Activated T-cell treated with anti-CD3 and anti-CD28 coated beads for 24 hours (primary cell): Measurements from ENCODE around the gene KRT72.

ENCODE experiments used
- DNase-seq: peaks from one replicate; pipeline ENCODE4 v3.0.0-alpha.2; 2020; ENCODE audit warnings: low read depth

Gene KRT72

DNA sequence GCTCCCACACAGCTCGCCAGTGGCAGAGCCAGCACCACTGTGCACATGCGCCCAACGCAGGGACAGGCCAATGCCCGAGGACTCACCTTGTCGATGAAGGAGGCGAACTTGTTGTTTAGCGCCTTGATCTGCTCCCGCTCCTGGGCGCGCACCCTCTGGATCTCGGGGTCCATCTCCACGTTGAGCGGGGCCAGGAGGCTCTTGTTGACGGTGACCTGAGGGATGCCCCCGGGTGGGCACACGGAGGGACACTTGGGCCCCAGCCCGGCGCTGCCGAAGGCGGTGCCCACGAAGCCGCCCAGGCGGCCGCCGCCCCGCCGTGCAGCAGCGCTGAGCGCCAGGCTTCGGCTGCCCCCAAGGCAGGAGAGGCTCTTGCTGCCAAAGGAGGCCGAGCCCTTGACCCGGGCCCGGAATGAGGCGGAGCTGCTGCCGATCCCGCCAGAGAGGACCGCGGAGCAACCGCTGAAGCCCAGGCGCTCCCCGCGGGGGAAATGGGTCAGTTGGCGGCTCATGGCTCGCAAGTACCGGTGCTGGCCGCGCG lies at the start of gene KRT72:
Gene KRT72 (minus strand): TSS at position 523 of the 541 bp plus-strand sequence. CDS start 11 bp downstream, at position 512.
- no peak for DNase-seq

DNA sequence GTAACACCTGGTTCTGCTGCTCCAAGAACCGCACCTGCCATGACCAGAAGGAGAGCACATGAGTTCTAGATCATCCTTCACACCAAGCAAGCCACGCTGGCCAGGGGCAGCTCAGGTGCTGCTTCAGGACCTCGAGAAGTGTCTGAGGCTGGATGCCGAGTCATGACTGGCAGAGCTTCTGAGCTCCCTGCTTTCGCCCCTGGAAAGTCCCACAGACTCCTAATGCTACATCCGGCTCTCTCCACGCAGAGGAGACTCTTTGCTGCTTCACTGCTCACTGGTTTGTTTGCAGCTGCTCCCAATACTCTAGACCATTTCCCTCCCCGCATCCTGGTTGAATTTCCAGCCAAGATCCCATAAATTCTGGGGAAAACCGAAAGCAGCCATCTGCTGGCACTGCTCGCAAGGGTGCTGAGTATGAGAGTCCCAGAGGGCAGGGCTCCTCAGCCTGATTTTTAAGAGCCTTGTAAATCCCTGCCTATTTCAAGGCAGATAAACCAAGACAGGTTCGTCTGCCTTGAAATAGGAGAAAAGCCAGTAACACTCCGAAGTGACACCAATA lies 49.3 kb upstream of the KRT72 start:
- no peak for DNase-seq

DNA sequence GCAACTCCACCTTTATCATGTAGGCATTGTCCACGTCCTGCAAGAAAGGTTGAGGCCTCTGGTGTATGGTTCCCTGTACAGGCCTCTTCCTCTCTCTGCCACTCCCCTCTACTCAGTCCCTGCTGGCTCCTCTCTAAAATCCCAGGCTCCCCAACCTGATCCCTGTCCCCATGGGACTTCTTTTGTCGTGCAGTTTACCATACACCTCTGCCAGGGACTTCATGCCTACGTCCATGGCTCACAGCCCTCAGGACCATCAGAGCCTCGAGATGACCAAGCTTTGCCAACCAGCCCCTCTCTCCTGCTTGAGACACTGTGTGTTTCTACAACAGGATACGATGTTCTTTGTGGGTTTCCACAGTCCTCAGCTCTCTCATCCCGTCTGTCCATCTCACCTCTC lies 47.8 kb upstream of the KRT72 start:
- no peak for DNase-seq

DNA sequence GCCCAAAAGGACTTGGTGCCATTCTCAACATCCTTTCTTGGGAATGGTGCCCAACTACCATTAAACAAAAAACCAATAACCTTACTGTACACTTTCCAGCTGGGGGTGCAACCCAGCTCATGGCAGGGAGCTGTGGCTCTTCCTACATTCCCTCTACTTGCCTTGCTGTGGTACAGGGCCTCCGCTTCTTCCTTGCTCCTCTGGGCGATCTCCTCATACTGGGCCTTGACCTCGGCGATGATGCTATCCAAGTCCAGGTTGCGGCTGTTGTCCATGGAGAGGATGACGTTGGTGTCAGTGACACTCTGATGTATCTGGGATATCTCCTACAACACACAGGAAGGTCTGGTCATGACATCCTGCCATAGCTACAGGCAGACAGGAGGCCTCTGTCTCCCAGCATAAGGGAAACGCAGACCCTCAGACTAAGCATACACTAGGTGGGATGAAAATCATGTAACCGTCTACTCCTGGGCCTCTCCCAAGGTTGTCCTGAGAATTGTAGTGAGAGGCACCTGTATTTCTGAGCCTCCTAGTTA lies 46.8 kb upstream of the KRT72 start:
- DNase-seq: no peak

DNA sequence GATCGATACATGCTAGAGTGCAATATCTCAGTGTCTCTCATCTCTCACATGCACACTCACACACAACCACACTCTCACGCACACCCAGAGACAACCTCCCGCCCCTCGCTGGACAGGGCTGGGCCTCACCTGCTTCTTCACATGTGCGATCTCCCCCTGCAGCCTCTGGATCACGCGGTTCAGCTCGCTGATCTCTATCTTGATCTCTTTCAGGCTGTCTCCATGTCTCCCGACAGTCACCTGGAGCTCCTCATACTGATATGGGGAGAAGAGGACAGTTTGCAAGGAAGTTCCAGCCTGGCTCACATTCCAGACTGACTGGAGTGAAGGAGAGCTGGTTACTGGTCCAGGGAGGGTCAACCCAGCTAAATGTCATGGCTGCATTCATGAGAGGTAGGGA lies 46.3 kb upstream of the KRT72 start:
- DNase-seq: no peak

DNA sequence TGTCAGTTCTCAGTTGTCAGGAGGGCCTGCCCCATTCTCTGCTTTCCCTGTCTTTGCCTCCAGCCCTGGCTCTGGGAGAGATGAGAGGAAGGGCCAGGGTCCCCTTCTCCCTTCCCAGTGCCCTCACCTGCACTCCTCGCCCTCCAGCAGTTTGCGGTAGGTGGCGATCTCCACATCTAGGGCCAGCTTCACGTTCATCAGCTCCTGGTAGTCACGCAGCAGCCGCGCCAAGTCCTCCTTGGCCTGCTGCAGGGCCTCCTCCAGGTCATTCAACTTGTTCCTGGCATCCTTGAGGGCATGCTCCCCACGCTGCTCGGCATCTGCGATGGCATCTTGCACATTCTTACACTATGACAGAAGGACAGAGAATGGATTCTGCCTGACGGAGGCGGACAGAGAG lies 45.4 kb upstream of the KRT72 start:
- no peak for DNase-seq

DNA sequence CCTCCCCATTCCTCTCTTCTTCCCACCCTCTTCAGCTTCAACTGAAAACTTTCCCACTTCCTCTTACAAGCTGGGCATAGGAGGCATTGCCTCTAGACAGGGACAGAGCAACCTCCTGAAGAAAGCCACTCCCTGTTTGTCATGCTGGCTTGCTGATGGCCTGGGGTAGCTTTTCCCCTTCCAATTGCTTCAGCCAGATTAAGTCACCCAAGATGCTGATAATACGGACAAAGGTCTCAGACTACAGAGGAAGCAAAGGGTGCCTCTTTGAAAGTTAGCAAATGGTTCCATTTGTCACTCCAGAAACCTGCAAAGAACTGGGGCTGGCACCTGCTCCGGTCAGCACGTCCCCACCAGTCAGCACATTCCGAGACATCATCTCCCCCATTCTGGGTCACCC lies 44.7 kb upstream of the KRT72 start:
- no peak for DNase-seq

DNA sequence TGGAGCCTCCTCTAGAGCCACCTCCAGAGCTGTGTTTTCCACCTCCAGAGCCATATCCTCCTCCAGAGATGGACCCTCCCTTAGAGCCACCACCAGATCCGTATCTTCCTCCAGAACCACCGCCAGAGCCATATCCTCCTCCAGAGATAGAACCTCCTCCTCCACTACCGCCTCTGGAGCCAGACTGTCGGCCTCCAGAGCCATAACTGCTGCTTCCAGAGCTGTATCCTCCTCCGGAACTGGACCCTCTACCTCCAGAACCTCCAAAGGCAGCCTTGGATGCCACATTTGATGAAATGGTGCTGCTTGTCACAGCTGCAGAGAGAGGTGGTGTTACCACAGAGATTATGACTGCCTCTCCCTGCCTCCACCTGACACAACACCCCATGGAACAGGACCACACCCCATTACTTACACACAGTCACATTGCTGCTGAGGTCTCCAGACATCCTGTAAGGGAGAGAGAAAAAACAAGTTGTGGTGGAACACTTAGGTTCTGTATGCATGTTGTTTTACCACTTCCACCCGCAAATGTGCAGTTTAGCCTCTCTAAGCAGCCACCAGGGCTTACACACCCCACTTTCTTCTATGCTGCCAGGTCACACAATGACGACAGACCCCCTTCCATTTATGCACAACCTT lies 44.0 kb upstream of the KRT72 start:
- peak; percentile 11 for DNase-seq

DNA sequence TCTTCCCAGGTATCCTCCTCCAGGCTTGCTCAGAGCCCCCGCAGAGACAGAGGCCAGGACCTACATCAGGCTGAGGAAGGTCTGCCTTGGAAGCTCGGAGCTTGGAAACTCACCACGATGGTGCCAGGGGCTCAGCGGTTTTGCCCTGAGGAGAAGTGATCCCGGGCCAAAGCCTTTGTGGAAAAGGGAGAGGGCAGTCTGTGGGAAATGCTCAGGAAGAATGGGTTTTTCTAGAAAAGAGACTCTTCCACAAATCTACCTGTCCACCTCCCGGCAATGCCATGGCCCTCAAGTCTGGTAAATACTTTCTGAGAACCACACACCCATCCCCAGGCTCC lies 42.8 kb upstream of the KRT72 start:
- DNase-seq: no peak

DNA sequence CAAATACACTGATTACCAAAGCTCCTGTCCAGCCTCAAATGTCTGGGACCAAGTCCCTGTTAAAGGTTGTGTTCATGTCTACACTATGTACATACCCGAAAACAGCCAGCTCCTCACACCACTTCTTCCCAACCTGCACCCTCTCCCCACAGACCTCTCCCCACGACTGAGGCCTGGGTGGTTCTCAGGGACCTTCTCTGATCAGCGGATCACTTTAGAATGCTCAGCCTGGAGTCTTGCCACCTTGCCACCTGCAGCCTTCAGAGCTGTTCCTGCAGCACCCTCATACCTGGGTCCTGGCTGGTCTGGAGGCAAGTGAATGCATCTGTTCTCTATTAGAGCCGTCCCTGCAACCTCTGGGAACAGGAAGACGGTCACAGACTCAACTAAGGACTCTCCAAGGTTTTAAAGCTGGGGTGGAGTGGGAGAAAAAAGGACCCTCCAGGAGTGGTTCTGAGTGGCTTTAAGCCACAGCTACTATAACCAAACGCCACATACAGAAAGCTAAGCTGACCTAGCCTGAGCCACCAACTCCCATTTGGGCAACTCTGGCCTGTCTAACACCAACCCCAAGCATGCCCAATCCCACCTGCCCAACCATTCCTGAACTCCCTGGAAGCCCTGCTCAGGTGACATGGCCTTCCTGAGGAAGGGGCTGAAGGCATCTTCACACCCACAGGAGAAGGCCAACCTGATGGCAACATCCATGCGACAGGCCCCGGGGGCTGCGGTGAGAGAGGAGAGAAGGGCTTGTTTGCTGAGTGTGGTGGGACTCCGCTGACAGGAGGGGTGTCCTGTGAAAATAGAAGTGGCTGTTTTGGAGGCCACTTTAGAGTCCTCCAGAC lies 42.2 kb upstream of the KRT72 start:
- no peak for DNase-seq

DNA sequence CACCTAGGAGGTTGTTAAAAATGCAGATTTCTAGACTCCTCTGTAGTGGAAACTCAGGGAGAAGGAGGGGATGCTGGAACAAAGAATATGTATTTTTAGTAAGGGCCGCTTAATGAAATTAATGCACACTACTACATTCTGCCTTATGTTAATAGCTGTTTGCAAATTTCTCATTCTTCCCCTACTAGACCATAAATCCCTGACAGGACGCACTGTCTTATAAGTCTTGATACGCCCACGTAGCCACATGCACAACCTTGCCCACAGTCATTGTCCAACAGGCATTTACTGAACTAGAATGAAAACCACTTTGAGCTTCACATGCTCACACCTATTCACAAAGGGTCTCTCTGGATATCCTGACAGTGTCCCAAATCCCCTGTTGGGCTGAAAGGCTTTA lies 40.2 kb upstream of the KRT72 start:
- DNase-seq: no peak

DNA sequence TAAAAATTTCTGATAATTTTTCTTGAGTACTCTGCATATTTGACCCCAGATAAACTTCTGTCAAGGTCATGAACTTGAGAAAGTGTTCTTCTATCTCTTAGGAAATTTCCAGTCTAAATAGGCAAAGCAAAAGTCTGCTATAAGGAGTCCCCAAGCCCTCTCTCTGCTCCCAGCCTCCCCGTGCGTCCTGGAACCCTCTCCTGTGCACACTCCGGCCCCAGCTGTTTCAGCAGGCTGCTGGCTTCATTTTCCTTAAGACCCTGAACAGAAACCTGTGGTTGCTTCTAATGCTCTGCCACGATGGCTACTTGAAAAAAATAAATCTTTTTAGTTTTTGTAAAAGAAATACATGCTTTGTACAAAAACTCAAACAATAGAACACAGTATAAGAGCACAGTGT lies 36.0 kb upstream of the KRT72 start:
- no peak for DNase-seq

DNA sequence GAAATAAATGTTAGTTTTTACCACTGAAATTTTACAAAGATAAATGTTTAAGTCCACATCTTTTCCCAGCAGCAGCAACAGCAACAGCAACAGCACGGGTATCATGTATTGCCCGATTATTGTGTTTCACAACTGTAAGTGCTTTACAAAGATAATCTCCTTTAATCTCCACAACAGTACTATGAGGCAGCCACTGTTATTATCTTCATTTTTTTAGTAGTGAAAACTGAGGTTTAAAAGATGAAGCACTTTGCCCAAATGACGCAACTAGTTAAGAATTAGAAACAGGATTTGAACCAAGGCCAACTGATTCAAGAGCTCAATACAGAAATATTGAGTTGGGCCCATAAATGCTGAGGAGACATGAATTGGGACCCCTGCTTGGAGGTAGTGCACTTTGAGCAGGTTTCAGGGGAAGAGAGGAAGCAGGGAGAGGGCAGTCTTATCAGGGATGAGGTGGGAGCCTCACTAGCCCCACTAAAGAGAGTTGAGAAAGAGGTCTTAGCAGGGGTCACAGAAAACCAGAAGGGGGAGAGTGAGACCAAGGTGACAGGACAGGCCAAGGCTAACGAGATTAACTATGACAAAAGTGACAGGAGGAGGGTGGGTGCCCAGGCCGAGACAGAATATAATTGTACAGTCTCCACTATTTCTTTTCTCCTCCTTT lies 35.5 kb upstream of the KRT72 start:
- no peak for DNase-seq

DNA sequence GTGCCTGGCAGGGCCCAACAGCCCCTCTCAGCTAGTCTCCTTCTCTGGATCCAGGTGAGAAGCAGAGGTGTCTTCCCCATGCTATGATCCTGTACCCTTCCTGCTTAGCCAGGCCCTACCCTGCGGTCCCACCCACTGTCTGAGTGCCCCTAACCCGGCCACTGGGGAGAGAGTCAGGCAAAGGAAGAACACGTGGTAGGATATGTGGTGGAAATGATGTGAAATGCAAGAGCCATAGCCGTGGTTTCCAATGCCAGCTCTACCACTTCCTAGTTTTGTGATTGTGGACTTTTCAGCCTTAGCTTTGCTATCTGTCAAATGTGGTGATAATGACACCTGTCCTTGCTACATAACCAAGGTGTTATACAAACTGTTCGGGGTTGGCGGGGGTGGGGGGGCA lies 34.9 kb upstream of the KRT72 start:
- DNase-seq: no peak

DNA sequence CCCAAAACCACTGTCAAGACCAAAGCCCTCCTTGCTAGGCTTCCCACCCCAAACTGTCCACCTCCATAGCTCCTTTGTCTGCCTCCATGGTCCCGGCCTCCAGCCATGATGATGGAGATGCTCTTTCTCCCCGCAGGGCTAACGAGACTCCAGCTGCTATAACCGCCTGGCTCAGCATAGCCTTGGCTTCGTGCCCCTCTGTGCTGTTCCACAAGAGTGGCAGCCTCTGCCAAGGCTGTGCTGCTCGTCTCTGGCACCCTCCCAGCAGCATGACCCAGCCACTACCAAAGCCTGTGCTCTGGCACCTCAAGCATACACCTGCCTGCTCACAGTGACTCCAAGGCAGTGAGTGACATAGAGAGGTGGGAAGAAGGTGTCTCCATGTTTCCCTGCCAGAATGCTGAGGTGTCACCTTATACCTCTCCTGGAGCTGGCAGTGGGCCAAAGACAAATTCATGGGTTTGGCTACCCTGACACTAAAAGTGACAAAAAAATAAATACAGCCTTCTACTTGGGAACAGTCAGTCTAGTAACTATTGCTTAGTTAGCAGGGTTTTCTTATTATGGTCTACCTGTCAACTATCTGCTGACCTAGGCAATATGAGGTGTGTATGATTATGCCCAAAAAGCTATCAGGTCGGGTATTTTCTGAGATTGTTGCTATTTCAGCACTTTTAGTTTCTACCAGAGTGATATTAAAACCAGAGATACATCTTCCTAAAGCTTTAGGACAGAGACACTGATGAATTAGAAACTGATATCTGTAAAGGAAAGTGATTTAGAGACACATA lies 33.2 kb upstream of the KRT72 start:
- DNase-seq: no peak

DNA sequence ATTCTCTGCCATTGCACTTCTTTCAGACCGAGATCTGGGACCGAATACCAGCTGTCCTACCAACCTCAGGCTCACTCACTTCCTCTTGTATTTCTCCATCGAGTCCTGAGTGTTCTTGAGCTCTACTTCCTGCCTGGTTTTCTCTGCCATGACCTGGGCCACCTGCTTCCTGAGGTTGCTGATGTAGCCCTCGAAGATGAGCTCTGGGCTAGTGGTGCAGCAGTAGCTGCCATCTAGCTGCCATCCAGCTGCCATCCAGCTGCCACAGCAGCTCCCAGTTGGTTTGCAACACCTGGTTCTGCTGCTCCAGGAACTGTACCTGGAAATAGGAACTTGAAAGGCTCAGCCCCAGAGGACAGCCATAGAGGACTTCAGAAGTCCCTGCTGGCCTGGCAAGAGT lies 32.1 kb upstream of the KRT72 start:
- DNase-seq: no peak

DNA sequence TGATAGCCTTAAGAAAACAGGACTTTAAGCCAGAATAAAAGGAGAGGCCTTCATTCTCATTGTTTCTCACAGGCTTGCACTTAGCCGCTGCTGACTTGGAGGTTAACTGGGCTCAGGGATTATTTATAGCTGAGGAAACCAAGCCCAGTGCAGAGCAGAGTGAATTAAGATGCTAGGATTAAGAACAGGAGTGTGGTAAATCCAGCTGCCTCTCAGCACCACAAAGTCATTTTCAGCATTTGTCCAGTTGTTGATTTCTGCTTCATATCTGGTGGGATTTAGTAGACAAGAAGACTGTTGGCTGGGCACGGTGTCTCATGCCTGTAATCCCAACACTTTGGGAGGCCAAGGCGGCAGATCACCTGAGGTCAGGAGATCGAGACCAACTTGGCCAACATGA lies 31.4 kb upstream of the KRT72 start:
- no peak for DNase-seq

DNA sequence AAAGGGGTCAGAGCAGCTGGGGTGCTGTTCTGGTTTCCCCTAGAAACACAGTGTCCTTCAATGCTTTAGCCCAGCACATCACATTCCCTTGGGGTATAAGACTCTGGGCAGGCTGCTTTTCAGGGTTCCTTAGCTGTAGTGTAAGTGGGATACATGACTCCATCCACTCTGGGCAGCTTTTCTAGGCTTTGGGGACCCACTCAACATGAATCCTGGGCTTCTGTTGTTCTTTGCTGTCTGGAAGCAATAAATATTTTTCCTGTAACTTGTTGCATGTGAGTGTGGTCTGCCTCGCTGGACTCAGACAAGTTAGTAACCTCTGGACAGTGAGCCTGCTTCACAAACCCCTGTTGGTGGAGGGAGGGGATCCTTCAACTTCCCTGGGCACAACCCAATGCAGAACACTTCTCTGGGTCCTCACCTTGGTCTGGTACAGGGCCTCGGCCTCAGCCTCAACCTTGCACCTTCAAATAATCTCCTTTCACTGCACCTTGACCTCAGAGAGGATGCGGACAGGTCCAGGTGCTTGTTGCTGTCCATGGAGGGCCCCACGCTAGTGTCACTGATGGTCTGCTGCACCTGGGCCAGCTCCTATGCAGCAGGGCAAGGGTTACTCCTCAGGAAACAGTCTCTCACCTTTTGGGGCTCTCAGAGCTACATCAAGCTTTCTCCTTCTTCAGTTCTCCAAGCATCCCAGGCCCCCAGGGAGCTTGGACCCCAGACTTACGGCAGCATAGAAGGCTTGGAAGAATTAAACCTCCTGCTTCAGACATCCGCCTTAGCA lies 30.6 kb upstream of the KRT72 start:
- no peak for DNase-seq

DNA sequence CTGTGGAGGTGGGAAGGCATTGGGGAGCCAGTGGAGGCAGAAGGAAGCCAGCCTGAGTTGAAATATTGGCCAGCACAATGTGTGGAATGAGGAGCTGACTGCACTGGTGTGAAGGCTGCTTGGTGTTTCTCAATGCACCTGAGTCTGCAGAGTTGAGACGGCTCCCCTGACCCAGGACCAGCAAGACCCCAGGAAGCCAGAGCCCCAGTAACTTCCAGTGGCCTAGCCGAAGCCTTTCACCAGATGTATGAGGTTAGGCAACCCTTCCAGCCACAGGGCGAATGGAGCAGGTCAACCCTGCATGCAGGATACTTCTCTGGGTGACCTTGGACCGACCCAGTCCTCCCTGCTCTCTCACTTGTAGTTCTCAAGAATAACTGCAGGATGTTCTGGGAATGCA lies 30.0 kb upstream of the KRT72 start:
- DNase-seq: no peak

DNA sequence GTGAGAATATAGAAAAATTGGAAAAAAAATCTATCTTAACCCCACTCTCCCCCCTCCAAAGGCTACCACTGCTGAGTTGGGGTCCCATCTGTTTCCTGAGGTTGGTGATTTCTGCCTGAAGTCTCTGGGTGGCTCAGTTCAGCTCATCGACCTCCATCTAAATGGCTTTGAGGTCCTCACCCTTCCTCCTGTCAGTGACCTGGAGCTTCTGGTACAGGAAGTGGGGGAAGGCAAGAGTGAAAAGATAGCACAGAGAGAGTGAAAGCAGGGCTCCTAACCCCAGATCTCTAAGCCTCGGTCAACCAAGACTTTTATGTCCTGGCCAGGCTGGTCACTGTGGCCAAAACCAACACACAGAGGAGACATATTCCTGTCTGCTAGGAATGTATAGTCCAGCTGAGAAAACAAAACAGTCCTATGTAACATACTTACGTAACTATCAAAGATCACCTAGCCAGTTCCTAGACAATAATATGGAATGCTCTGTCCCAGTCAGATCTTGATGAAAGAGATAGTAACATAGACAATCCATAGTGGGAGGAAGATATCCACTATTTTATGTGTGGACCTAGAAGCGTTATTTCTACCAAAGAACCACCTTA lies 29.4 kb upstream of the KRT72 start:
- no peak for DNase-seq
